Activated T-helper 1 cell treated with anti-CD3 and anti-CD28 coated beads, Interleukin-2, amount 50 U/mL, for 16 hours (primary cell): ENCODE data around the gene USP24.
"Not testable (repeated sequence)": the region's sequence is repeated elsewhere in the genome, so short reads cannot be mapped to it uniquely, and the experiment has no call there.

Source experiments
- DNase-seq, 2 donors: peaks; one replicate each; pipeline ENCODE4 v3.0.0-alpha.2; 2020; ENCODE audit warnings: low read depth in 1 of 2, low spot score in 1 of 2

Gene USP24

GRCh38 chr1:55197099-55197498, 18.1 kb downstream of the USP24 start:
- DNase-seq = no peak

DNA sequence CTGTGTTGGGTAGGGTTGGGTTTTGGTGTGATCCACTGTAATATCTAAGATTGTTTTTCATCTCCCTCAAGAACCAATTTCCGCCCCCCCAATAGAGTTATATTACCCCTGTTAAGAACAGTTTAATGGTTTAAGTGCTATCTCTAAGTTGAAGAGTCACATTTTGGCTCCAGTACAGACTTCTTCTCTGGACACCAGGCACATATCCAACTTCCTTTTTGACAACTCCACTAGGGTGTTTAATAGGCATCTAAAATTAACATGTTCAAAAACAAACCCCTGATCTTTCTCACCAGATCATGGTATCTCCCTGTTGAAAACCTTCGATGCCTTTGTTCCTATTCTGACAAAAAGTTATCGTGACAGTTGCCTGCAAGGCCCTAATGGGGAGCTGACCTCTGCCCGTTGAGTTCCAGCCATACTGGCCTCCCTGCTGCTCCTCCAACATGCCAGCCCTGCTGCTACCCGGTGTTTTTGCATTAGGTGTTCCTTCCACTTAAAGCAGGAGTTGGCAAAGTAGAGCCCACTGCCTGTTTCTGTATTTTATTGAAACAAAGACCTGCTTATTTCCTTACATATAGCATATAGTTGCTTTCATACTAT, 18.6 kb downstream of the USP24 start:
- DNase-seq = no peak

DNA sequence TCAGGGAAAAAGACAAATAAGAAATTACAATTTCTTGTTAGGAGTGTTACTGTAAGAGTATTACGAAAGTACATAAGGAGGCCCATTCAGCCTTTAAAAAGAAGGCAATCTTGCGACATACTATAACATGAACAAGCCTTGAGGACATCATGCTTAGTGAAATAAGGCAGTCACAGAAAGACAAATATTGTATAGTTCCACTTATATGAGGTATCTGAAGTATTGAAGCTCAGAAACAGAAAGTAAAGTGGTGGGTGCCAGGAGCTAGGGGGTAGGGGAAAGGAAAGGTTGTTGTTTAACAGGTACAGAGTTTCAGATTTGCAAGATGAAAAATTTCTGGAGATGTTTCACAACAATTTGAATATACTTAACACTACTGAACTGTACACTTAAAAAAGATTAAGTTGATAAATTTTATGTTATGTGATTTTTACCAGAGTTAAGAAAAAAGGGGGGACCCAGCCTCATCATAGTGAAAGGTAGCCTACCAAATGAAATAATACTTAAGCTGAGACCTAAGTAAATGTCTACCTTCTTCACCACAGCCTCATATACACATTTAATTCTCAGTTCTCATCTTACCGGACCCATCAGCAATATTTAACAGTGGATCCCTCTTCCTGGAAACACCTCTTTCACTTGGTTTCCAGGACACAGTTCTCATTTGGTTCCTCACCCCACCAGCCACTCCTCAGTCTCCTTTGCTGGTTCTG, 19.5 kb downstream of the USP24 start:
- DNase-seq = no peak

- no peak for DNase-seq
Measured at GRCh38 chr1:55194851-55195250, 20.3 kb downstream of the USP24 start.

DNA sequence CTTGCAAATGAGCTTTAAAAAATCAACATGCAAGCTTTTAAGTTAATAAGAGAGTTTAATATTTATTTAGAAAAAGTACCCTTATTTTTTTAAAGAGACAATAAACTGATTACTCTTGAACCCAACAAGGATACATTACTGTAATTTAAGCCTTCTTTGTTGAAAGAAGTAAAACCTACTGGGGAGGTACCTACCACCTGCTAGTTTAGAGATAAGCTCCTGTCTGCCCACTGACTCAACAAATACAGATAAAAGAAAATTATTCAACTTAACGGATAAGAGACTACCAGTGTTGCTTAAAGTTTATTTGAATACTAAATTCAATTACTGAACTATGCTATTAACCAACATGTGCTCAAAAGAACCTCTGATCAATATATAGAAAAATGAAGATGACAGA, 23.1 kb downstream of the USP24 start:
- no peak for DNase-seq

- DNase-seq = not testable (repeated sequence)
Measured at GRCh38 chr1:55191219-55191952, 23.8 kb downstream of the USP24 start.

- no peak for DNase-seq
Measured at GRCh38 chr1:55190109-55190508, 25.1 kb downstream of the USP24 start.

DNA sequence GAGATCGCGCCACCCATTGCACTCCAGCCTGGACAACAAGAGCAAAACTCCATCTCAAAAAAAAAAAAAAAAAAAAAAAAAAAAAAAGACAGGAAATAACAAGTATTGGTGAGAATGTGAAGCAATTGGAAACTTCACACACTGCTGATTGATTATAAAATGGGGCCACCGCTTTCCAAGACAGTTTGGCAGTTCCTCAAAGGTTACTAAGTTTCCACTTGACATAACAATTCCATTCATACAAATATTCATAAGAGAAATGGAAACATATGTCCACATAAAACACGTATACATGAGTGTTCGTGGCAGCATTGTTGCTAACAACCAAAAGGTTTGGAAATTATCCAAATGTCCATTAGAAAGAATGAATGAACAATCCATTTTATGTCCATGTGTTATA, 26.3 kb downstream of the USP24 start:
- no peak for DNase-seq

- no peak for DNase-seq
Measured at GRCh38 chr1:55185832-55186231, 29.3 kb downstream of the USP24 start.

DNA sequence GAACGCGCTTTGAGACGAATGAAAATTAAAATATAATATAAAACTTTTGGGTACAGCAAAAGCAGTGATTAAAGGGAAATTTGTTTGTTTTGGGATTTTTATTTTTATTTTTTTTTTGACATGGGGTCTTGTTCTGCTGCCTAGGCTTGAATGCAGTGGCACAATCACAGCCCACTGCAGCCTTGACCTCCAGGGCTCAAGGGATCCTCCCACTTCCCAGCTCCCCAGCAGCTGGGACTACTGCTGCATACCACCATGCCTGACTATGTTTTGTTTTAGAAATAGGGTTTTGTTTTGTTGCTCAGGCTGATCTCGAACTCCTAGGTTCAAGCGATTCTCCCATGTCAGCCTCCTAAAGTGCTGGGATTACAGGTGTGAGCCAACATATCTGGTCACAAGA, 30.3 kb downstream of the USP24 start:
- DNase-seq = no peak

DNA sequence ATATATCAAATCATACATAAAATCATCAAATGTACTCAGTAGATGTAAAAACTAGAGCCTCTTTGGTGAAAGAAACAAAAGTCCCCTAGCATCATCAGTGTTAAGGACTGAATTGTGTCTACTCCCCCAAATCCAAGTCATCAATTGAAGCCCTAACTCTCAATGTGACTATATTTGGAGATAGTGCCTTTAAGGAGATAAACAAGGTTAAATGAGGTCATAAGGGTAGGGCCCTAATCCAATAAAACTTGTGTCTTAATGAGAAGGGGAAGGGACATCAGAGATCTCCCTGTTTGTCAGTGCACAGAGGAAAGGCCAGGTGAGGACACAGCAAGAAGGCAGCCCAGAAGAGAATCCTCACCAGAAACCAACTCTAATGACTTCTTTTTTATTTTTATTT, 33.5 kb downstream of the USP24 start:
- DNase-seq = no peak

DNA sequence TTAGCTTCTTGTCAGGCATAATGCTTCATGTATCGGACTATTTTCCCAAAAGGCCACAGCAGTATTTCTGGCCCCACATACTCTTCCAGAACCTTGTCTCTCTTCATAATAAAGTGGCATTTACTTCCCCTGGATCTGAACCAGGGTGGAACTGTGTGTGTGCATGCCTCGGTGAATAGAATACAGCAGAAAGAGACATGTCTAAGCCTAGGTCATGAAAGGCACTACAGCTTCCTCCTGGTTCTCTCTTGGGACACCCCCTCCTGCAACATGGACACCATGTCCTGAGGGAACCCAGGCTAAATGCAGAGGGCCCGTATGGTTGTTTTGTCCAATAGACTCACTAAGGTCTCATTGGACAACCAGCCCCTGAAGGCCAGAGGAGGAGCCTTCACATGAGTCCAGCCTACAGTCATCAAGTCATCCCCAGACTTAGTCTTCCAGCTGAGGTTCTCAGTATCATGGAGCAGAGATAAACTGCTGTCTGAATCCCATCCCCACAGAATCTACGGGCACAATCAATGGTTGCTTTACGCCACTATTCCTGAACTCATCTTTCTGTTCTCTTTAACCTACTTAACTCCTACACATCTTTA, 35.0 kb downstream of the USP24 start:
- no peak for DNase-seq

DNA sequence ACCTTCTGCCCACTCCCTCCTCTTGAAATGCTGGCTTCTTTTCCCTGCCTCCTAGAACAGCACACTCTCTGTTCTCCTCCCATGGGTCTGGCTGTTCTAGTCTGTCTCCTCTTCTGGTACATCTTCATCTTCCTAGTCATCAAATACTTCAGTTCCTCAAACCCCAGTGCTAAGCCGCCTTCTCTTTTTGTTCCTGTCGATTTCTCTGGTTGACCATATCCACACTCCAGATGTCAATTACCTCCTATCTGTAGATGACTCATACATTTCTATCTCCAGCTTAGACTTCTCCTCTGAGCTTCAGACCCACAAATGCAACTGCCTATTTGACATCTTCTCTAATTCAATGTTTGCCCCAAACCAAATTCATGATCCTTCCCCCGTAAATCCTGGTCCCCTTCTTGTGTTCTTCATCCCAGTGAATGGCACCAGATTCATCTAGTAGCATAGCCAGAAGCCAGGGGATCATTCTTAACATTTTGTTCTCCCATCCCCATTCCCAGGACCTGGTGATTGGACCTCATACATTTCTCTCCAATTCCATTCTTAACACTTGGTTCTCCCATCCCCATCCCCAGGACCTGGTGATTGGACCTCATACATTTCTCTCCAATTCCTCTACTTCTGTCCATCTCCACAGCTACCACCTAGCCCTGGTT, 35.9 kb downstream of the USP24 start:
- no peak for DNase-seq

- no peak for DNase-seq
Measured at GRCh38 chr1:55172687-55173086, 42.5 kb downstream of the USP24 start.

- DNase-seq = no peak
Measured at GRCh38 chr1:55172272-55172671, 42.9 kb downstream of the USP24 start.

DNA sequence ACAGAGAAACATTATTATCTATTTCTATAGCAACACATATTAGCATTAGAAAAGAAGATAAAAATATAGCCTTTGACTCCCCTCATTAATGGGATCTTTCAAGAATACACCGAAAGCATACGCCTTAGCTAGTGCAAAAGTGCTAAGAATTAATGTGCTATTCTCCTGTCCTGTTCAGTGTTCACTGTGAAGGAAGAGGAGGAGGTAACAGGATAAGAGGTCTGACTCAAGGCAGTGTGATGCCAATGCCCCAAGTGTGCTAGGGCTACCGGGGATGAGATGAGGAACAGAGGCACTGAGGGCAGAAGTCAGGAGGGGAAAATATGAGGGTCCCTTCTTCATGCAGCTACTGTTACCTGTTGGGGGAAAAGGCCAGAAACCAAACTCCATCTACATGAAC, 43.5 kb downstream of the USP24 start:
- DNase-seq = no peak

DNA sequence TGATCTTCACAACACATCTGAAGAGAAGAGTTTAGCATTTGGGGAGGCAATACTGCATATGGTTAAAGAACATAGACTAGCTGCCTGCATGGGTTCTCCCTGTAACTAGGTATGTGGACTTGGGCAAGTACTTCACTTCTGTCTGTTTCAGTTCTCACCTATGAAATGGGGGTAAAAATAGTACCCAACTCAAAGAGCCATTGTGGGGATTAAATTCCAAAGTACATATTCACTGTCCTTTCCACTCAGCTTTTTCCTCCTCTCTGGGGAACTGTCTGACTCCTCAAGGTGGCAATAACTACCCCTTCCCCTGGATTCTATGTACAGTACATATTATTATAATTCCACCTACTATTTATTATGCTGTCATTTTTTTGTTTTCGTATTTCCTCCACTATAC, 44.7 kb downstream of the USP24 start:
- DNase-seq = no peak

- DNase-seq = no peak
Measured at GRCh38 chr1:55169126-55169525, 46.0 kb downstream of the USP24 start.

- DNase-seq = no peak
Measured at GRCh38 chr1:55168353-55168752, 46.8 kb downstream of the USP24 start.

- DNase-seq = no peak
Measured at GRCh38 chr1:55167224-55167871, 47.8 kb downstream of the USP24 start.

- DNase-seq = no peak
Measured at GRCh38 chr1:55164906-55165305, 50.3 kb downstream of the USP24 start.
